ENCODE data around the gene ATG14. TPM values are rescaled to one million over a fixed set of nuclear protein-coding genes. Genes with fewer than 3 reads are reported as not detected.

ATG14 gene
- polyA plus RNA-seq, 1 of the 3 experiments (the other 2 are of a cell fraction), result 4.3 TPM

GRCh38 chr14:55381040-55381439, 30.6 kb downstream of the ATG14 start:
- no peak for TF ChIP-seq EP300 (IDR thresholded peaks at IDR 0.05; ENCODE audit: borderline replicate concordance in 1 of 2, low read depth in 1 of 2, low read length in 1 of 2)
- no peak for TF ChIP-seq POLR2AphosphoS5 (IDR thresholded peaks at IDR 0.05; ENCODE audit: low read depth, low read length)
- TF ChIP-seq YY1 (IDR thresholded peaks at IDR 0.05; ENCODE audit: low read depth), result no peak
- TF ChIP-seq RXRA (IDR thresholded peaks at IDR 0.05; ENCODE audit: borderline replicate concordance, low read depth), result no peak
- no peak for TF ChIP-seq EZH2phosphoT487 (IDR thresholded peaks at IDR 0.05; ENCODE audit: borderline replicate concordance, low read depth)
- TF ChIP-seq CHD2 (IDR thresholded peaks at IDR 0.05; ENCODE audit: low read length, partially characterized antibody), result no peak
- no peak for TF ChIP-seq FOXJ3 (CRISPR knock-in tag; IDR thresholded peaks at IDR 0.05)
- no peak for TF ChIP-seq SMC3 (IDR thresholded peaks at IDR 0.05; ENCODE audit: low read depth, low read length)
- no peak for TF ChIP-seq NRF1 (IDR thresholded peaks at IDR 0.05; ENCODE audit: low read depth, low read length)
- TF ChIP-seq PBX3 (IDR thresholded peaks at IDR 0.05), result no peak
- TF ChIP-seq GABPA (IDR thresholded peaks at IDR 0.05; ENCODE audit: low read depth), result no peak
- TF ChIP-seq ELF1 (IDR thresholded peaks at IDR 0.05), result no peak
- no peak for TF ChIP-seq RAD21 (IDR thresholded peaks at IDR 0.05; ENCODE audit: low read length)
- TF ChIP-seq GATA2 (CRISPR knock-in tag; IDR thresholded peaks at IDR 0.05), result no peak
- no peak for TF ChIP-seq CTCF (IDR thresholded peaks at IDR 0.05)
- Histone ChIP-seq H3K9me2 (no peaks in the 10 kb centered on the region), H3K36me3 (replicated peaks in 1 of 2; ENCODE audit: control insufficient read depth in 1 of 2, insufficient read depth in 2 of 2, low read length in 1 of 2) (peaks cover 25 to 33% of the 10 kb centered on the region in 2 experiments), H3K27me3 (ENCODE audit: insufficient read depth) (no peaks in the 10 kb centered on the region), H4K20me1 (ENCODE audit: insufficient read depth) (no peaks in the 10 kb centered on the region), H3K27ac (ENCODE audit: low read depth in 2 of 2, low read length in 1 of 2) (no peak overlapping the region), H3K9ac (no peak overlapping the region), H3K4me3 (ENCODE audit: low read depth in 2 of 2, low read length in 1 of 2) (no peak overlapping the region), H3K4me2 (no peak overlapping the region), H3K79me2 (ENCODE audit: insufficient read depth) (no peaks in the 10 kb centered on the region), H3K4me1 (ENCODE audit: control insufficient read depth in 1 of 2, insufficient read depth in 2 of 2, low read depth in 1 of 2, low read length in 1 of 2) (no peaks in the 10 kb centered on the region), H2AFZ (ENCODE audit: low read depth) (no peak overlapping the region), H3F3A (replicated peaks; ENCODE audit: insufficient read depth) (no peaks in the 10 kb centered on the region), H3K9me3 (no peaks in the 10 kb centered on the region)
- CTCF ChIA-PET, result no interaction called here
- no peak for DNase-seq
- POLR2A ChIA-PET, result no interaction called here
- 86% methylated on average over 5 of the region's 5 CpGs for WGBS (ENCODE audit: low lambda C conversion rate)

DNA sequence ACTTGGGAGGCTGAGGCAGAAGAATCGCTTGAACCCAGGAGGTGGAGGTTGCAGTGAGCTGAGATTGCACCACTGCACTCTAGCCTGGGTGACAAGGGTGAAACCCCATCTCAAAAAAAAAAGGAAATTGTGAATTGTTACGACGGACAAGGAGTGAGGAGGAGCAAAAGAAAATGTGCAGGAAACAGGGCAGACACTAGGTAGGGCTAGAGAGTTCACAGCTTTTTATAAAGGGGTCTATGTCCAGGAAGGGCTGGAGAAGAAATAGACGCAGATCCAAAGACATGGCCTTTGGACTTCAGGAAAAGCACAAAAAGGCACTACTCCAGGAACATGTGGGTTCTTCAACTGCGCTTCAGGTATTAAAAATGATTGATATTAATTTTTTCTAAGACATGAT, 34.4 kb downstream of the ATG14 start:
- H2AFZ ChIP-seq (ENCODE audit: low read depth), result no peak overlapping the region
- CTCF ChIA-PET, result interaction anchor here (3.5 kb wide), 1 partner anchor 22 kb away, joined by 18 read pairs; no protein-coding TSS in a partner anchor
- POLR2A ChIA-PET, result no interaction called here
- no peak overlapping the region for H3K4me2 ChIP-seq
- no peak for DNase-seq
- no peaks in the 10 kb centered on the region for H3K4me1 ChIP-seq (ENCODE audit: control insufficient read depth in 1 of 2, insufficient read depth in 2 of 2, low read depth in 1 of 2, low read length in 1 of 2)
- TF ChIP-seq POLR2AphosphoS5 (IDR thresholded peaks at IDR 0.05; ENCODE audit: low read depth, low read length), result no peak
- no peak for TF ChIP-seq FOXJ3 (CRISPR knock-in tag; IDR thresholded peaks at IDR 0.05)
- no peak for TF ChIP-seq YY1 (IDR thresholded peaks at IDR 0.05; ENCODE audit: low read depth)
- TF ChIP-seq EZH2phosphoT487 (IDR thresholded peaks at IDR 0.05; ENCODE audit: borderline replicate concordance, low read depth), result no peak
- TF ChIP-seq FOSL2 (IDR thresholded peaks at IDR 0.05; ENCODE audit: borderline replicate concordance, low read depth), result no peak
- no peaks in the 10 kb centered on the region for H3K9me2 ChIP-seq
- H3F3A ChIP-seq (replicated peaks; ENCODE audit: insufficient read depth), result no peaks in the 10 kb centered on the region
- H3K4me3 ChIP-seq (ENCODE audit: low read depth in 2 of 2, low read length in 1 of 2), result no peak overlapping the region
- no peaks in the 10 kb centered on the region for H3K27me3 ChIP-seq (ENCODE audit: insufficient read depth)
- 100% methylated on average over 5 of the region's 5 CpGs for WGBS (ENCODE audit: low lambda C conversion rate)
- no peaks in the 10 kb centered on the region for H4K20me1 ChIP-seq (ENCODE audit: insufficient read depth)
- H3K79me2 ChIP-seq (ENCODE audit: insufficient read depth), result no peaks in the 10 kb centered on the region
- H3K9me3 ChIP-seq, result no peaks in the 10 kb centered on the region
- peaks cover 20 to 37% of the 10 kb centered on the region in 2 experiments for H3K36me3 ChIP-seq (replicated peaks in 1 of 2; ENCODE audit: control insufficient read depth in 1 of 2, insufficient read depth in 2 of 2, low read length in 1 of 2)
- no peak overlapping the region for H3K27ac ChIP-seq (ENCODE audit: low read depth in 2 of 2, low read length in 1 of 2)
- no peak overlapping the region for H3K9ac ChIP-seq

Data from SK-N-SH (cell line).